ENCODE measurements around the gene MAPT.
"Not testable (repeated sequence)": the region's sequence is repeated elsewhere in the genome, so short reads cannot be mapped to it uniquely, and the experiment has no call there.

Gene MAPT

DNA sequence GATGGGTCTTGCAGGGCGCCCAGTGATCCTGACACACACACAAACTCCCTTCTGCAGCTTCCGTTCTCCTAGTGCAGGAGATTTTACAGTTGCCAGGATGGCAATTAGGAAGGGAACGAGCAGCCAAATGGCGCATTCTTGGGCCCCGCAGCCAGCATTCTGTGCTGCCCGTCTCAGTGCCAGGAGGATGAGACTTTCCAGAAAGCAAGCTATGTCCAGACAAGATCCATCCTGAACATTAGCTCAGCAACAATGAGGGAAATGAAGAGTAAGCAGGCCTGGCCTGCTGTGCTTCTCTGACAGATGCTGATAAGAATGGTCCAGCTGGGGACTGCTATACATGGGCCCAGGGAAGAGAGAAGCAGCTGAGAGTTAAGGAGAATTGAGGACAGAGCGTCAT lies 33.2 kb upstream of the MAPT start:
- DNase-seq (ENCODE audit: extremely low read depth, low read depth): no peak
- no peak overlapping the region for H3K4me3 ChIP-seq (replicated peaks; ENCODE audit: low read depth, low read length)
- TF ChIP-seq, protein P1, sequence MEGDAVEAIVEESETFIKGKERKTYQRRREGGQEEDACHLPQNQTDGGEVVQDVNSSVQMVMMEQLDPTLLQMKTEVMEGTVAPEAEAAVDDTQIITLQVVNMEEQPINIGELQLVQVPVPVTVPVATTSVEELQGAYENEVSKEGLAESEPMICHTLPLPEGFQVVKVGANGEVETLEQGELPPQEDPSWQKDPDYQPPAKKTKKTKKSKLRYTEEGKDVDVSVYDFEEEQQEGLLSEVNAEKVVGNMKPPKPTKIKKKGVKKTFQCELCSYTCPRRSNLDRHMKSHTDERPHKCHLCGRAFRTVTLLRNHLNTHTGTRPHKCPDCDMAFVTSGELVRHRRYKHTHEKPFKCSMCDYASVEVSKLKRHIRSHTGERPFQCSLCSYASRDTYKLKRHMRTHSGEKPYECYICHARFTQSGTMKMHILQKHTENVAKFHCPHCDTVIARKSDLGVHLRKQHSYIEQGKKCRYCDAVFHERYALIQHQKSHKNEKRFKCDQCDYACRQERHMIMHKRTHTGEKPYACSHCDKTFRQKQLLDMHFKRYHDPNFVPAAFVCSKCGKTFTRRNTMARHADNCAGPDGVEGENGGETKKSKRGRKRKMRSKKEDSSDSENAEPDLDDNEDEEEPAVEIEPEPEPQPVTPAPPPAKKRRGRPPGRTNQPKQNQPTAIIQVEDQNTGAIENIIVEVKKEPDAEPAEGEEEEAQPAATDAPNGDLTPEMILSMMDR (IDR thresholded peaks at IDR 0.05; ENCODE audit: low read depth, low read length, missing control alignments): no peak

DNA sequence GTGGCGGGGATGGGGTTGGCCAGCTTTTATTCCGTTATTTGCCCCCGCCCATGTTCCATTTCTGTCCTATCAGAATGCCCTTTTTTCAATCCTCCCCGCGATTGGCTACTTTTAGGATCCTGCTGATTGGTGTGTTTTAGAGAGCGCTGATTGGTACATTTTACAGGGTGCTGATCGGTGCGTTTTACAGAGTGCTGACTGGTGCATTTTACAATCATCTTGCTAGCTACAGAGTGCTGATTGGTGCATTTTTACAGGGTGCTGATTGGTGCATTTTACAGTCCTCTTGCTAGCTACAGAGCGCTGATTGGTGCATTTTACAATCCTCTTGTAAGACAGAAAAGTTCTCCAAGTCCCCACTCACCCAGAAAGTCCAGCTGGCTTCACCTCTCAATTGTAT lies 32.2 kb upstream of the MAPT start:
- not testable (repeated sequence) for H3K4me3 ChIP-seq (replicated peaks; ENCODE audit: low read depth, low read length); DNase-seq (ENCODE audit: extremely low read depth, low read depth)

DNA sequence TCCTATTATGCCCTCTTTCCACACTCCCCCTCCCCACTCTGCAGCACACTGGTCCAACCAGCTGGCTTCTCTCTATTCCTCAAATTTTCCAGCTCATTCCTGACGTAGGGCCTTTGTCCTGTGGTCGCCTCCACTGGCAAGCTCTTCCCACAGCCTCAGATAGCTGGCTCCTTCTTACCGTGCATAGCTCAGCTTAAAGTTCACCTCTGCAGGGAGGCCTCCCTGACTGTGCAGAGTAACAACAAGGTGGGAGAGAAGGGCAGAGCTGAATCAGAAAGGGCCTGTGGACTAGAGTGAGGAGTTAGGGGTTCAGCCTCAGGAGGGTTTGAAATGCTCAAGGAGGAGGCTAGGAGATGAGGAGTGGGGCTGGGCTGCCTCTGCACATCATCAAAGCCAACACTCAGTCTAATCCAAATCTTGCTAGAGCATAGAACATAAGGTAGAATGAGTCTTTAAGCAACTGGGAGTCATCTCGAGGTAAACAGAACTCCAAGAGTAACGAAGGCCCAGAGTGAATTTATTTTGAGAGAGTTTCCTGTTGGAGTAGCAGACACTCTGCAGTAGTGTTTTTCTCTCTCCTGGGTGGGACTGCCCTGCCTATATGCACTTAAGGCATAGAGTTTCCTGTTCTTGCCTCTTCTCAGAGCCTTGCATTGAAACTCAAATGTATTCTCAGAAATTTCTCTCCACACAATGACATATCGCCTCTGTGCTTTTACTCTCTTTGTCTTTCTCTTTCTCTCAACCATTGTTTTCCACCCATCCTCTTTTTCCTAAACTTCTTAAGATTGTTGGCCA lies 30.3 kb upstream of the MAPT start:
- TF ChIP-seq, protein P1 (IDR thresholded peaks at IDR 0.05; ENCODE audit: low read depth, low read length, missing control alignments): no peak
- no peak overlapping the region for H3K4me3 ChIP-seq (replicated peaks; ENCODE audit: low read depth, low read length)
- DNase-seq (ENCODE audit: extremely low read depth, low read depth): no peak

DNA sequence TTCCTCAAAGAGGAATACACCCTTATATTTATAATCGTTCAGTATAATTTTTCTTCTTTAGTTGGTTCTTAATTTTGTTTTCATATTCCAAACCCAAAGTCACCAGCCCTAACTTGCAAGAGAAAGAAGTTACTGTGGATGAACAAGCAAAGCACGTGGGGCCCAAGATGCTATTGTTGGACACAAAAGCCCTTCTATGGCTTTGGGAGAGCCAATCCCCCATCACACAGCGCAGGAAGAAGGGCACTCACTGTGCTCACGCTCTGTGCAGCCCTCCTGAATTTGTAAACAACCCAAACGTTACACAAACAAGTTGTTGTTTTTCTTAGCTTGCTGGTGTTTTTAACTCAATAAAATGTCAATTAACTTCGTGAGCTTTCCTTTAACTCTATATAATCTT lies 27.2 kb upstream of the MAPT start:
- H3K4me3 ChIP-seq (replicated peaks; ENCODE audit: low read depth, low read length): no peak overlapping the region
- TF ChIP-seq, protein P1 (IDR thresholded peaks at IDR 0.05; ENCODE audit: low read depth, low read length, missing control alignments): no peak
- DNase-seq (ENCODE audit: extremely low read depth, low read depth): no peak

DNA sequence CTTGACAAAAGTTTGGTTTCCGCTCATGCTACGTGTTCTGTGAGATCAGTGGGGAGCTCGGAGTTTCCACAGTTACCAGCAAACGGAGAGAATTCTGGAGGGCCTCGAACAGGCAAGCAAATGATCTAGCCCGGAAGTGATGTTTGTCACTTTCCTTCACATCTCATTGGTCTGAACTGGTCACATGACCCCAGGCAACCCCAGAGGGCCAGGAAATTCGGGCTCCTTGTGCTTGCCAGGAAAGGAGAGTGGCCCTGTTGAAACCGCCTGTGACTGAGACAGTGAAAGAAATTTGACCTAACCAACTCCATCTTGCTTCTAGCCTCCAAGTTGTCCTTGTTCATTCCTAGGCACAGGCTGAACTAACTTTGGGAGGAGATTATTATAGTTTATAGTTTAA lies 26.7 kb upstream of the MAPT start:
- TF ChIP-seq, protein P1 (IDR thresholded peaks at IDR 0.05; ENCODE audit: low read depth, low read length, missing control alignments): no peak
- H3K4me3 ChIP-seq (replicated peaks; ENCODE audit: low read depth, low read length): no peak overlapping the region
- DNase-seq (ENCODE audit: extremely low read depth, low read depth): peak; percentile 10

DNA sequence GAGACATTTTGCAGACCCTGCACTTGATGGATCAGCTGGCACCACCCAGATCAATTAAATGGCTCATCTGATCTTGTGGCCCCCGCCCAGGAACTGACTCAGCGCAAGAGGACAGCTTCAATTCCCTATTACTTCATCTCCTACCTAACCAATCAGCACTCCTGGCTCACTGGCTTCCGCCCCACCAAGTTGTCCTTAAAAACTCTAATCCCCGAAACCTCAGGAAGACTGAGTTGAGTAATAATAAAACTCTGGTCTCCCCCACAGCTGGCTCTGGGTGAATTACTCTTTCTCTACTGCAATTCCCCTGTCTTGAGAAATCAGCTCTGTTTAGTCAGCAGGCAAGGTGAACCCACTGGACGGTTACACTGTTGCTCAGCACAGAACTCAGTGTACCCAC lies 26.1 kb upstream of the MAPT start:
- TF ChIP-seq, protein P1 (IDR thresholded peaks at IDR 0.05; ENCODE audit: low read depth, low read length, missing control alignments): no peak
- no peak for DNase-seq (ENCODE audit: extremely low read depth, low read depth)
- H3K4me3 ChIP-seq (replicated peaks; ENCODE audit: low read depth, low read length): no peak overlapping the region

DNA sequence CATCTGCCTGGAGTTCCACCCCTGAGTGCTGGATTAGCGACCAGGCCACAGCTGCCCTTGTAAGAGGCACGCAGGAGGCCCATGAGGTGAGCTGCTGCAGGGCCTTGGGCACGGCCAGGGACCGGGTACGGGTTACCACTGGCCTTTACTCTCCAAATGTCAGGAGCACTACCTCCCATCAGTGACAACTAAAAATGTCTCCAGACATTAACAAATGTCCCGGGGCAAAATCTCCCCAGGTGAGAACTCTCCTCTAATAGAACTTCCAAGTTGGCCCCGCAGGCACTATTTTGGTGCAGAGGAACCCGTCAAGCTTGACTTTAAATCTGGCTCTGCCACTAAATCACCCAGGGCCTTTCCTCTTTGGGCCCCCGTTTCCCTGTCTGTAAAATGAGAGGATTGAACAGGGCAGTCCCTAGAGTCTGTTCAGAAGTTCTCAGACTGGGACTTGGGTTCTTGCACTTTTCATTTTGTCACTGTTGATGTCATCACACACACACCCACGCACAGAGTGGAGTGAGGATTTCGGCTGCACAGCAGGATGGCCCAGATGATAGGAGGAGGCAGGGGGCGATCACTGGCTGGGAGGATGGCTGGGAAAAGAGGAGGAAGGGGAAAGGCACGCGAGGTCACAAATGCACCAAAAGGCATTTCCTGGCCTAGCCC lies 24.5 kb upstream of the MAPT start:
- H3K4me3 ChIP-seq (replicated peaks; ENCODE audit: low read depth, low read length): no peak overlapping the region
- DNase-seq (ENCODE audit: extremely low read depth, low read depth): no peak
- TF ChIP-seq, protein P1 (IDR thresholded peaks at IDR 0.05; ENCODE audit: low read depth, low read length, missing control alignments): no peak

Measured in HFF-Myc (cell line).